Measurements from ENCODE around the gene GRPR. TPM values are rescaled to one million over a fixed set of nuclear protein-coding genes. Genes with fewer than 3 reads are reported as not detected.

Gene GRPR
- polyA plus RNA-seq, 1 of the 3 experiments (the other 2 are of a cell fraction) = 1.2 TPM

- POLR2A ChIA-PET = no interaction called here
- DNase-seq = no peak
- H3K9me2 ChIP-seq = no peaks in the 10 kb centered on the region
- peaks cover 16% of the 10 kb centered on the region for H3F3A ChIP-seq (replicated peaks; ENCODE audit: insufficient read depth)
- H3K27me3 ChIP-seq (ENCODE audit: insufficient read depth) = no peaks in the 10 kb centered on the region
- peaks cover 0 to 8% of the 10 kb centered on the region in 2 experiments; a peak in 1 of 4 replicates for H3K4me1 ChIP-seq (ENCODE audit: control insufficient read depth in 1 of 2, insufficient read depth in 2 of 2, low read depth in 1 of 2, low read length in 1 of 2)
- no peak overlapping the region for H2AFZ ChIP-seq (ENCODE audit: low read depth)
- H3K36me3 ChIP-seq (replicated peaks in 1 of 2; ENCODE audit: control insufficient read depth in 1 of 2, insufficient read depth in 2 of 2, low read length in 1 of 2) = no peaks in the 10 kb centered on the region
- WGBS (ENCODE audit: low lambda C conversion rate) = 73% methylated on average over 5 of the region's 5 CpGs
- no peak overlapping the region for H3K4me3 ChIP-seq (ENCODE audit: low read depth in 2 of 2, low read length in 1 of 2)
- H3K9me3 ChIP-seq = no peaks in the 10 kb centered on the region
- no peaks in the 10 kb centered on the region for H4K20me1 ChIP-seq (ENCODE audit: insufficient read depth)
- no peak overlapping the region for H3K27ac ChIP-seq (ENCODE audit: low read depth in 2 of 2, low read length in 1 of 2)
- no peak overlapping the region for H3K9ac ChIP-seq
- CTCF ChIA-PET = interaction anchor here (0.7 to 2.8 kb wide), 3 partner anchors 10 to 34 kb away, joined by 4 to 10 read pairs (median 6); partner anchors contain the start of gene GRPR
- H3K4me2 ChIP-seq = no peak overlapping the region
- TF ChIP-seq IRF3 (IDR thresholded peaks at IDR 0.05; ENCODE audit: low read depth, low read length) (no peak), CTCF (IDR thresholded peaks at IDR 0.05) (0 out of 2 replicates have a peak, but pooled peaks have one; percentile 15)
- no peaks in the 10 kb centered on the region for H3K79me2 ChIP-seq (ENCODE audit: insufficient read depth)
Observed at GRCh38 chrX:16156692-16157331, 33.4 kb downstream of the GRPR start.

- POLR2A ChIA-PET = no interaction called here
- Histone ChIP-seq H3K36me3 (replicated peaks in 1 of 2; ENCODE audit: control insufficient read depth in 1 of 2, insufficient read depth in 2 of 2, low read length in 1 of 2) (no peaks in the 10 kb centered on the region), H3K9me3 (no peaks in the 10 kb centered on the region), H3F3A (replicated peaks; ENCODE audit: insufficient read depth) (peaks cover 16% of the 10 kb centered on the region), H2AFZ (ENCODE audit: low read depth) (no peak overlapping the region), H3K4me1 (ENCODE audit: control insufficient read depth in 1 of 2, insufficient read depth in 2 of 2, low read depth in 1 of 2, low read length in 1 of 2) (peaks cover 0 to 19% of the 10 kb centered on the region in 2 experiments; a peak in 1 of 4 replicates), H4K20me1 (ENCODE audit: insufficient read depth) (no peaks in the 10 kb centered on the region), H3K79me2 (ENCODE audit: insufficient read depth) (no peaks in the 10 kb centered on the region), H3K9me2 (no peaks in the 10 kb centered on the region), H3K27me3 (ENCODE audit: insufficient read depth) (no peaks in the 10 kb centered on the region), H3K9ac (peak overlapping the region; percentile 36; the same call in 1 of the 2 replicates), H3K27ac (ENCODE audit: low read depth in 2 of 2, low read length in 1 of 2) (peak overlapping the region; percentile 41 to 82; a peak in 3 of 4 replicates), H3K4me2 (peak overlapping the region; percentile 33), H3K4me3 (ENCODE audit: low read depth in 2 of 2, low read length in 1 of 2) (no peak overlapping the region)
- no peak for DNase-seq
- 1% methylated on average over 3 of the region's 3 CpGs for WGBS (ENCODE audit: low lambda C conversion rate)
- CTCF ChIA-PET = interaction anchor here (1.0 kb wide), 1 partner anchor 12 kb away, joined by 3 read pairs; no protein-coding TSS in a partner anchor
- no peak for TF ChIP-seq ZBTB33 (IDR thresholded peaks at IDR 0.05; ENCODE audit: borderline replicate concordance, low read depth)
- no peak for TF ChIP-seq CTCF (IDR thresholded peaks at IDR 0.05)
- peak; percentile 29; the same call in 1 of the 2 replicates for TF ChIP-seq MAX (IDR thresholded peaks at IDR 0.05; ENCODE audit: low read depth)
- no peak for TF ChIP-seq YY1 (IDR thresholded peaks at IDR 0.05; ENCODE audit: low read depth)
- no peak for TF ChIP-seq SMC3 (IDR thresholded peaks at IDR 0.05; ENCODE audit: low read depth, low read length)
- no peak for TF ChIP-seq RFX5 (IDR thresholded peaks at IDR 0.05; ENCODE audit: low read length)
- no peak for TF ChIP-seq NRF1 (IDR thresholded peaks at IDR 0.05; ENCODE audit: low read depth, low read length)
- TF ChIP-seq IRF3 (IDR thresholded peaks at IDR 0.05; ENCODE audit: low read depth, low read length) = no peak
- TF ChIP-seq RAD21 (IDR thresholded peaks at IDR 0.05; ENCODE audit: low read length) = no peak
- no peak for TF ChIP-seq GABPA (IDR thresholded peaks at IDR 0.05; ENCODE audit: low read depth)
- no peak for TF ChIP-seq ELF1 (IDR thresholded peaks at IDR 0.05)
- TF ChIP-seq MXI1 (IDR thresholded peaks at IDR 0.05; ENCODE audit: low read depth, low read length) = no peak
- no peak for TF ChIP-seq GATA2 (CRISPR knock-in tag; IDR thresholded peaks at IDR 0.05)
- TF ChIP-seq EZH2phosphoT487 (IDR thresholded peaks at IDR 0.05; ENCODE audit: borderline replicate concordance, low read depth) = no peak
- TF ChIP-seq JUND (IDR thresholded peaks at IDR 0.05) = peak; percentile 96
- TF ChIP-seq USF2 (IDR thresholded peaks at IDR 0.05; ENCODE audit: borderline replicate concordance, low read depth, low read length) = no peak
Observed at GRCh38 chrX:16160729-16161128, 37.4 kb downstream of the GRPR start.
